ENCODE data around the gene ZC3HAV1. TPM values are rescaled to one million over a fixed set of nuclear protein-coding genes. Genes with fewer than 3 reads are reported as not detected.

ZC3HAV1 gene
- total RNA-seq, 1 experiment from 2014 or later = 38.0 TPM

DNA sequence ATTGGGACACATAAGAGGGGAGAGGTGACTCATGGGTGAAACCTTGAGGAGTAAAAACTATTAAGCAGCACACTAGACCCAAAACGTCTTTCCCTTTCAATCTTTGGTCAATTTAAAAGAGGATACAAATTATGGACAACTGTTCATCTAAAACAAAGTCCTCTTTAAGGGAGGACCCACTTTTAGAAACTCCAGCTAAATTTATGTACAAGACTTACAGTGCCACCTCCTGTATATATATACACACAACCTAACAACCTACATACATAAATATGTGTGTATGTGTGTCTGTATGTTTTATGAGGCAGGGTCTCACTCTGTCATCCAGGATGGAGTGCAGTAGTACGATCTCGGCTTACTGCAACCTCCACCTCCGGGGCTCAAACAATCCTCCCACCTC lies 18.1 kb upstream of the ZC3HAV1 start (continued):
- TF ChIP-seq, protein P1, sequence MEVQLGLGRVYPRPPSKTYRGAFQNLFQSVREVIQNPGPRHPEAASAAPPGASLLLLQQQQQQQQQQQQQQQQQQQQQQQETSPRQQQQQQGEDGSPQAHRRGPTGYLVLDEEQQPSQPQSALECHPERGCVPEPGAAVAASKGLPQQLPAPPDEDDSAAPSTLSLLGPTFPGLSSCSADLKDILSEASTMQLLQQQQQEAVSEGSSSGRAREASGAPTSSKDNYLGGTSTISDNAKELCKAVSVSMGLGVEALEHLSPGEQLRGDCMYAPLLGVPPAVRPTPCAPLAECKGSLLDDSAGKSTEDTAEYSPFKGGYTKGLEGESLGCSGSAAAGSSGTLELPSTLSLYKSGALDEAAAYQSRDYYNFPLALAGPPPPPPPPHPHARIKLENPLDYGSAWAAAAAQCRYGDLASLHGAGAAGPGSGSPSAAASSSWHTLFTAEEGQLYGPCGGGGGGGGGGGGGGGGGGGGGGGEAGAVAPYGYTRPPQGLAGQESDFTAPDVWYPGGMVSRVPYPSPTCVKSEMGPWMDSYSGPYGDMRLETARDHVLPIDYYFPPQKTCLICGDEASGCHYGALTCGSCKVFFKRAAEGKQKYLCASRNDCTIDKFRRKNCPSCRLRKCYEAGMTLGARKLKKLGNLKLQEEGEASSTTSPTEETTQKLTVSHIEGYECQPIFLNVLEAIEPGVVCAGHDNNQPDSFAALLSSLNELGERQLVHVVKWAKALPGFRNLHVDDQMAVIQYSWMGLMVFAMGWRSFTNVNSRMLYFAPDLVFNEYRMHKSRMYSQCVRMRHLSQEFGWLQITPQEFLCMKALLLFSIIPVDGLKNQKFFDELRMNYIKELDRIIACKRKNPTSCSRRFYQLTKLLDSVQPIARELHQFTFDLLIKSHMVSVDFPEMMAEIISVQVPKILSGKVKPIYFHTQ (CRISPR knock-in tag; IDR thresholded peaks at IDR 0.05) = no peak
- TF ChIP-seq, protein P2, sequence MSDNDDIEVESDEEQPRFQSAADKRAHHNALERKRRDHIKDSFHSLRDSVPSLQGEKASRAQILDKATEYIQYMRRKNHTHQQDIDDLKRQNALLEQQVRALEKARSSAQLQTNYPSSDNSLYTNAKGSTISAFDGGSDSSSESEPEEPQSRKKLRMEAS (CRISPR knock-in tag; IDR thresholded peaks at IDR 0.05) = no peak
- no peak for TF ChIP-seq CREM (CRISPR knock-in tag; IDR thresholded peaks at IDR 0.05)
- no peak for TF ChIP-seq GTF2I (CRISPR knock-in tag; conservative IDR thresholded peaks at IDR 0.05)
- TF ChIP-seq ZNF232 (CRISPR knock-in tag; IDR thresholded peaks at IDR 0.05) = no peak
- TF ChIP-seq FOXP1 (CRISPR knock-in tag; IDR thresholded peaks at IDR 0.05; ENCODE audit: borderline replicate concordance) = no peak

DNA sequence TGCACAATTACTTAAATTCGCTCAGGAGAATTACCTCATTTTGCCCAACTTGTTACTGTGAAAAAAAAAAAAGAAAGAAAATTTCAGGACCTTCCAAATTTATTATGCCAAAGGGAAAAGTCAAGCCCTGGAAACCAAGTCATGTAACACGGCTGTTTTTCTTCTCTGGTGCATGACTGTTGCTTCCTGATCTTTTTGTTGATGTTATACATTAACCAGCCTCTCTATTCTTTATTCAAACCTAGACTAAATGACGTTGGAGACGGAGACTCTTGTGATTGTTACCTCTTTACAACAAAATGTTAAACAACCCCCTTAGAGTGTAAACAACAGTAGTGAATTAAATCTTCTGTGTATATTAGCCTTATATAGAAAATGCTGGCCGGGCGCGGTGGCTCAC lies 16.1 kb upstream of the ZC3HAV1 start:
- DNase-seq (ENCODE audit: low spot score) (no peak), ATAC-seq (no peak)
- H3K27me3 Mint-ChIP-seq (ENCODE audit: low read depth) = no peaks in the 10 kb centered on the region; the same call in 1 of the 2 replicates
- H3K27ac Mint-ChIP-seq = no peak overlapping the region
- ChIA-PET POLR2A (no interaction called here), CTCF (no interaction called here)
- no peak overlapping the region for H3K4me3 Mint-ChIP-seq
- no peaks in the 10 kb centered on the region for H3K36me3 Mint-ChIP-seq
- no peaks in the 10 kb centered on the region for H3K9me3 Mint-ChIP-seq
- H3K4me1 Mint-ChIP-seq = peaks cover 23% of the 10 kb centered on the region
- TF ChIP-seq, protein P3, sequence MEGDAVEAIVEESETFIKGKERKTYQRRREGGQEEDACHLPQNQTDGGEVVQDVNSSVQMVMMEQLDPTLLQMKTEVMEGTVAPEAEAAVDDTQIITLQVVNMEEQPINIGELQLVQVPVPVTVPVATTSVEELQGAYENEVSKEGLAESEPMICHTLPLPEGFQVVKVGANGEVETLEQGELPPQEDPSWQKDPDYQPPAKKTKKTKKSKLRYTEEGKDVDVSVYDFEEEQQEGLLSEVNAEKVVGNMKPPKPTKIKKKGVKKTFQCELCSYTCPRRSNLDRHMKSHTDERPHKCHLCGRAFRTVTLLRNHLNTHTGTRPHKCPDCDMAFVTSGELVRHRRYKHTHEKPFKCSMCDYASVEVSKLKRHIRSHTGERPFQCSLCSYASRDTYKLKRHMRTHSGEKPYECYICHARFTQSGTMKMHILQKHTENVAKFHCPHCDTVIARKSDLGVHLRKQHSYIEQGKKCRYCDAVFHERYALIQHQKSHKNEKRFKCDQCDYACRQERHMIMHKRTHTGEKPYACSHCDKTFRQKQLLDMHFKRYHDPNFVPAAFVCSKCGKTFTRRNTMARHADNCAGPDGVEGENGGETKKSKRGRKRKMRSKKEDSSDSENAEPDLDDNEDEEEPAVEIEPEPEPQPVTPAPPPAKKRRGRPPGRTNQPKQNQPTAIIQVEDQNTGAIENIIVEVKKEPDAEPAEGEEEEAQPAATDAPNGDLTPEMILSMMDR (IDR thresholded peaks at IDR 0.05) = no peak
- no peak for TF ChIP-seq JUN (CRISPR knock-in tag; IDR thresholded peaks at IDR 0.05)
- TF ChIP-seq, protein P4, sequence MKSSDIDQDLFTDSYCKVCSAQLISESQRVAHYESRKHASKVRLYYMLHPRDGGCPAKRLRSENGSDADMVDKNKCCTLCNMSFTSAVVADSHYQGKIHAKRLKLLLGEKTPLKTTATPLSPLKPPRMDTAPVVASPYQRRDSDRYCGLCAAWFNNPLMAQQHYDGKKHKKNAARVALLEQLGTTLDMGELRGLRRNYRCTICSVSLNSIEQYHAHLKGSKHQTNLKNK (CRISPR knock-in tag; IDR thresholded peaks at IDR 0.05) = no peak
- TF ChIP-seq FOXP1 (CRISPR knock-in tag; IDR thresholded peaks at IDR 0.05; ENCODE audit: borderline replicate concordance) = no peak
- no peak for TF ChIP-seq GABPB1 (CRISPR knock-in tag; IDR thresholded peaks at IDR 0.05)
- TF ChIP-seq NR1H2 (CRISPR knock-in tag; IDR thresholded peaks at IDR 0.05) = no peak
- TF ChIP-seq, protein P5, sequence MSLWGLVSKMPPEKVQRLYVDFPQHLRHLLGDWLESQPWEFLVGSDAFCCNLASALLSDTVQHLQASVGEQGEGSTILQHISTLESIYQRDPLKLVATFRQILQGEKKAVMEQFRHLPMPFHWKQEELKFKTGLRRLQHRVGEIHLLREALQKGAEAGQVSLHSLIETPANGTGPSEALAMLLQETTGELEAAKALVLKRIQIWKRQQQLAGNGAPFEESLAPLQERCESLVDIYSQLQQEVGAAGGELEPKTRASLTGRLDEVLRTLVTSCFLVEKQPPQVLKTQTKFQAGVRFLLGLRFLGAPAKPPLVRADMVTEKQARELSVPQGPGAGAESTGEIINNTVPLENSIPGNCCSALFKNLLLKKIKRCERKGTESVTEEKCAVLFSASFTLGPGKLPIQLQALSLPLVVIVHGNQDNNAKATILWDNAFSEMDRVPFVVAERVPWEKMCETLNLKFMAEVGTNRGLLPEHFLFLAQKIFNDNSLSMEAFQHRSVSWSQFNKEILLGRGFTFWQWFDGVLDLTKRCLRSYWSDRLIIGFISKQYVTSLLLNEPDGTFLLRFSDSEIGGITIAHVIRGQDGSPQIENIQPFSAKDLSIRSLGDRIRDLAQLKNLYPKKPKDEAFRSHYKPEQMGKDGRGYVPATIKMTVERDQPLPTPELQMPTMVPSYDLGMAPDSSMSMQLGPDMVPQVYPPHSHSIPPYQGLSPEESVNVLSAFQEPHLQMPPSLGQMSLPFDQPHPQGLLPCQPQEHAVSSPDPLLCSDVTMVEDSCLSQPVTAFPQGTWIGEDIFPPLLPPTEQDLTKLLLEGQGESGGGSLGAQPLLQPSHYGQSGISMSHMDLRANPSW (CRISPR knock-in tag; conservative IDR thresholded peaks at IDR 0.05; ENCODE audit: low read depth) = no peak
- no peak for TF ChIP-seq NR3C1 (CRISPR knock-in tag; conservative IDR thresholded peaks at IDR 0.05; ENCODE audit: low read depth)
- TF ChIP-seq, protein P6, sequence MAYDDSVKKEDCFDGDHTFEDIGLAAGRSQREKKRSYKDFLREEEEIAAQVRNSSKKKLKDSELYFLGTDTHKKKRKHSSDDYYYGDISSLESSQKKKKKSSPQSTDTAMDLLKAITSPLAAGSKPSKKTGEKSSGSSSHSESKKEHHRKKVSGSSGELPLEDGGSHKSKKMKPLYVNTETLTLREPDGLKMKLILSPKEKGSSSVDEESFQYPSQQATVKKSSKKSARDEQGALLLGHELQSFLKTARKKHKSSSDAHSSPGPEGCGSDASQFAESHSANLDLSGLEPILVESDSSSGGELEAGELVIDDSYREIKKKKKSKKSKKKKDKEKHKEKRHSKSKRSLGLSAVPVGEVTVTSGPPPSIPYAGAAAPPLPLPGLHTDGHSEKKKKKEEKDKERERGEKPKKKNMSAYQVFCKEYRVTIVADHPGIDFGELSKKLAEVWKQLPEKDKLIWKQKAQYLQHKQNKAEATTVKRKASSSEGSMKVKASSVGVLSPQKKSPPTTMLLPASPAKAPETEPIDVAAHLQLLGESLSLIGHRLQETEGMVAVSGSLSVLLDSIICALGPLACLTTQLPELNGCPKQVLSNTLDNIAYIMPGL (CRISPR knock-in tag; IDR thresholded peaks at IDR 0.05) = no peak
- TF ChIP-seq NFYB (CRISPR knock-in tag; conservative IDR thresholded peaks at IDR 0.05; ENCODE audit: low read depth) = no peak
- no peak for TF ChIP-seq ZNF416 (CRISPR knock-in tag; IDR thresholded peaks at IDR 0.05)
- TF ChIP-seq, protein P7, sequence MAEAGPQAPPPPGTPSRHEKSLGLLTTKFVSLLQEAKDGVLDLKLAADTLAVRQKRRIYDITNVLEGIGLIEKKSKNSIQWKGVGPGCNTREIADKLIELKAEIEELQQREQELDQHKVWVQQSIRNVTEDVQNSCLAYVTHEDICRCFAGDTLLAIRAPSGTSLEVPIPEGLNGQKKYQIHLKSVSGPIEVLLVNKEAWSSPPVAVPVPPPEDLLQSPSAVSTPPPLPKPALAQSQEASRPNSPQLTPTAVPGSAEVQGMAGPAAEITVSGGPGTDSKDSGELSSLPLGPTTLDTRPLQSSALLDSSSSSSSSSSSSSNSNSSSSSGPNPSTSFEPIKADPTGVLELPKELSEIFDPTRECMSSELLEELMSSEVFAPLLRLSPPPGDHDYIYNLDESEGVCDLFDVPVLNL (CRISPR knock-in tag; IDR thresholded peaks at IDR 0.05; ENCODE audit: borderline replicate concordance, low read depth) = no peak
- TF ChIP-seq GRHL2 (CRISPR knock-in tag; IDR thresholded peaks at IDR 0.05; ENCODE audit: insufficient replicate concordance, severe bottlenecking) = no peak
- TF ChIP-seq CREB1 (CRISPR knock-in tag; IDR thresholded peaks at IDR 0.05) = no peak
- TF ChIP-seq ATF1 (CRISPR knock-in tag; IDR thresholded peaks at IDR 0.05) = no peak
- TF ChIP-seq, protein P8, sequence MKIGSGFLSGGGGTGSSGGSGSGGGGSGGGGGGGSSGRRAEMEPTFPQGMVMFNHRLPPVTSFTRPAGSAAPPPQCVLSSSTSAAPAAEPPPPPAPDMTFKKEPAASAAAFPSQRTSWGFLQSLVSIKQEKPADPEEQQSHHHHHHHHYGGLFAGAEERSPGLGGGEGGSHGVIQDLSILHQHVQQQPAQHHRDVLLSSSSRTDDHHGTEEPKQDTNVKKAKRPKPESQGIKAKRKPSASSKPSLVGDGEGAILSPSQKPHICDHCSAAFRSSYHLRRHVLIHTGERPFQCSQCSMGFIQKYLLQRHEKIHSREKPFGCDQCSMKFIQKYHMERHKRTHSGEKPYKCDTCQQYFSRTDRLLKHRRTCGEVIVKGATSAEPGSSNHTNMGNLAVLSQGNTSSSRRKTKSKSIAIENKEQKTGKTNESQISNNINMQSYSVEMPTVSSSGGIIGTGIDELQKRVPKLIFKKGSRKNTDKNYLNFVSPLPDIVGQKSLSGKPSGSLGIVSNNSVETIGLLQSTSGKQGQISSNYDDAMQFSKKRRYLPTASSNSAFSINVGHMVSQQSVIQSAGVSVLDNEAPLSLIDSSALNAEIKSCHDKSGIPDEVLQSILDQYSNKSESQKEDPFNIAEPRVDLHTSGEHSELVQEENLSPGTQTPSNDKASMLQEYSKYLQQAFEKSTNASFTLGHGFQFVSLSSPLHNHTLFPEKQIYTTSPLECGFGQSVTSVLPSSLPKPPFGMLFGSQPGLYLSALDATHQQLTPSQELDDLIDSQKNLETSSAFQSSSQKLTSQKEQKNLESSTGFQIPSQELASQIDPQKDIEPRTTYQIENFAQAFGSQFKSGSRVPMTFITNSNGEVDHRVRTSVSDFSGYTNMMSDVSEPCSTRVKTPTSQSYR (CRISPR knock-in tag; IDR thresholded peaks at IDR 0.05) = no peak

All from WTC11 (cell line).